ENCODE measurements around the gene GOLGA8G.
"Not testable (repeated sequence)": the region's sequence is repeated elsewhere in the genome, so short reads cannot be mapped to it uniquely, and the experiment has no call there.

Gene GOLGA8G

GRCh38 chr15:28532954-28533353 lies at the start of gene GOLGA8G:
GOLGA8G (minus strand) TSS chr15:28532971; CDS start chr15:28532909, 62 bp downstream.
- in situ Hi-C loops (cut with MboI; ENCODE audit: low pct_unique_long_range_greater_than_20kb, low sequenced_read_pairs, unreplicated experiment); DNase-seq (ENCODE audit: low spot score): not testable (repeated sequence)

- DNase-seq (ENCODE audit: low spot score); in situ Hi-C loops (cut with MboI; ENCODE audit: low pct_unique_long_range_greater_than_20kb, low sequenced_read_pairs, unreplicated experiment): not testable (repeated sequence)
Observed at GRCh38 chr15:28573351-28573750, 40.6 kb upstream of the GOLGA8G start.

GRCh38 chr15:28553268-28553667 lies 20.5 kb upstream of the GOLGA8G start, which contains the start of gene GOLGA6L25:
GOLGA6L25 (plus strand) TSS chr15:28553568; CDS start chr15:28553629, 61 bp downstream.
- DNase-seq (ENCODE audit: low spot score); in situ Hi-C loops (cut with MboI; ENCODE audit: low pct_unique_long_range_greater_than_20kb, low sequenced_read_pairs, unreplicated experiment): not testable (repeated sequence)

GRCh38 chr15:28515208-28515607 lies 17.6 kb downstream of the GOLGA8G start:
- in situ Hi-C loops (cut with MboI; ENCODE audit: low pct_unique_long_range_greater_than_20kb, low sequenced_read_pairs, unreplicated experiment) = not testable (repeated sequence)

GRCh38 chr15:28514128-28514527 lies 18.6 kb downstream of the GOLGA8G start:
- in situ Hi-C loops (cut with MboI; ENCODE audit: low pct_unique_long_range_greater_than_20kb, low sequenced_read_pairs, unreplicated experiment) = not testable (repeated sequence)

More at GRCh38 chr15:28515208-28515607, 17.6 kb downstream of the GOLGA8G start:
- DNase-seq (ENCODE audit: low spot score) = not testable (repeated sequence)

GRCh38 chr15:28508217-28508889 lies 24.4 kb downstream of the GOLGA8G start:
- DNase-seq (ENCODE audit: low spot score); in situ Hi-C loops (cut with MboI; ENCODE audit: low pct_unique_long_range_greater_than_20kb, low sequenced_read_pairs, unreplicated experiment): not testable (repeated sequence)

More at GRCh38 chr15:28514128-28514527, 18.6 kb downstream of the GOLGA8G start:
- not testable (repeated sequence) for DNase-seq (ENCODE audit: low spot score)

- in situ Hi-C loops (cut with MboI; ENCODE audit: low pct_unique_long_range_greater_than_20kb, low sequenced_read_pairs, unreplicated experiment); DNase-seq (ENCODE audit: low spot score): not testable (repeated sequence)
Observed at GRCh38 chr15:28481340-28481739, 51.4 kb downstream of the GOLGA8G start.
